Caki2 (cell line): ENCODE results near the gene TNFRSF14. TPM values are rescaled to one million over a fixed set of nuclear protein-coding genes. Genes with fewer than 3 reads are reported as not detected.
"Not testable (repeated sequence)": the region's sequence is repeated elsewhere in the genome, so short reads cannot be mapped to it uniquely, and the experiment has no call there.

ENCODE experiments used
- DNase-seq: peaks from one replicate; pipeline ENCODE4 v3.0.0-alpha.2; 2015; ENCODE audit warnings: low read depth
- in situ Hi-C: cut with HindIII; loops from 2 replicates; pipeline ENCODE4 v1.10.0; 2016; ENCODE audit warnings: low sequenced_read_pairs, low pct_unique_long_range_greater_than_20kb, mixed read lengths
- total RNA-seq: library from RNA; depleted of rRNA; stranded (reverse); fragments of >200 nt; shearing (Covaris generic); gene quantifications from 2 replicates; pipeline ENCODE4 v1.2.3, GENCODE V29; 2014; ENCODE audit warnings: low replicate concordance

The TNFRSF14 gene
- total RNA-seq, 1 experiment from 2014 or later = not detected

- in situ Hi-C loops = no loop called here
- DNase-seq = no peak
Observed at GRCh38 chr1:2560299-2561073, 4.3 kb downstream of the TNFRSF14 start.

DNA sequence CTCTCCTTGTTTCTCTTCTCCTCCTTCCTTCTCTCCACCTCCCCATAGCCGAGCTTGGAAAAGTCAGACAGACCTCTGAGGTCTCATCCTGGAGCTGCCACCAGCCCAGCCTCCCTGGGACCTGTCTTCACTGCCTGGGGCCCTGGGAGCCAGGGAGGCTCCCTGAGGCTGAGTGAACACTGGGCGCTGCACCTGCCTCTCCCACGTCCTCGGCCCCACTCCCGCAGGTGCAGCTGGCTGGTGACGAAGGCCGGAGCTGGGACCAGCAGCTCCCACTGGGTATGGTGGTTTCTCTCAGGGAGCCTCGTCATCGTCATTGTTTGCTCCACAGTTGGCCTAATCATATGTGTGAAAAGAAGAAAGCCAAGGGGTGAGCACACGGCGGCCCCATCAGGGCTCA is 5.3 kb downstream of the TNFRSF14 start:
- in situ Hi-C loops = no loop called here

GRCh38 chr1:2561898-2562895 is 6.0 kb downstream of the TNFRSF14 start:
- no peak for DNase-seq
- in situ Hi-C loops = no loop called here

More for the DNA sequence above, 5.3 kb downstream of the TNFRSF14 start:
- no peak for DNase-seq

DNA sequence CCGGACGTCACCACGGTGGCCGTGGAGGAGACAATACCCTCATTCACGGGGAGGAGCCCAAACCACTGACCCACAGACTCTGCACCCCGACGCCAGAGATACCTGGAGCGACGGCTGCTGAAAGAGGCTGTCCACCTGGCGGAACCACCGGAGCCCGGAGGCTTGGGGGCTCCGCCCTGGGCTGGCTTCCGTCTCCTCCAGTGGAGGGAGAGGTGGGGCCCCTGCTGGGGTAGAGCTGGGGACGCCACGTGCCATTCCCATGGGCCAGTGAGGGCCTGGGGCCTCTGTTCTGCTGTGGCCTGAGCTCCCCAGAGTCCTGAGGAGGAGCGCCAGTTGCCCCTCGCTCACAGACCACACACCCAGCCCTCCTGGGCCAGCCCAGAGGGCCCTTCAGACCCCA is 7.0 kb downstream of the TNFRSF14 start:
- in situ Hi-C loops = no loop called here
- DNase-seq = no peak

DNA sequence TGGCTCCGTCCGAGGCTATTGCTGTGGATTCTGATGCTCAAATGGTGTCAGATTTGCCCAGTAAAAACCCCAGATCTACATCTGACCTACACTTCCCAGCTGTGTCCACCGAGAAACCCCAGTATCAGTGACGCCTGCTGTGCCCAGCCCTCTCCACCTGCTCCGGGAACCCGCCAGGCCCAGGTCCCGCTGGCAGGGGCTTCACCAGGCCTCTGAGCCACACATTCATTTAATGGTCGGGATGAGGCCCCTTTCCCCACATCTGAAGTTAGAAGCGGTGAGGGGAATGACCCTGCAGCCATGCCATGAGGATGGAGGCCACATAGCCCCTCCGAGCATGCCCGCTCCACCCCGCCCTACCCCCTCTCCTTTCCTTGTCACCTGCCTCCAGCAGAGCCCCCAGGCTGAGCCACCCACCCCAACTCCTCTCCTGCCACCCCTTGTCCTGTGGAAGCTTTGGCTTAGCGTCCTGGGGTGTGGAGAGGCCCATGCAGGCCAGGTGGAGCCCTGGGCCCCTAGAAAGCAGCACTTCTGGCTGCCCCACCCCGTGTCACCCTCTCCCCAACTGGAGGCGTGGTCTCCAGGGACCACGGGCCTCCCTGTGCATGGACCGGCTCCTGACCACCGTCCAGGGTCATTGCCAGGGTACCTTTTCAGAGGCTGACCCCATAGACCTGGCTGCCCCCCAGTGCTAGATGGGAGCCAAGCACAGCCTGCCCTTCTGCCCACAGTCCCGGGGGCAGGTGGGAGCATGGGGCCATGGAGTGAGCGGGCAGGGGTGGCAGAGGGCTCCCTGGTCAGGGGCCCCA is 8.0 kb downstream of the TNFRSF14 start:
- no peak for DNase-seq
- in situ Hi-C loops = no loop called here

- no peak for DNase-seq
- in situ Hi-C loops = no loop called here
Observed at GRCh38 chr1:2564815-2565374, 8.7 kb downstream of the TNFRSF14 start.

GRCh38 chr1:2566101-2567045 is 10.2 kb downstream of the TNFRSF14 start:
- no peak for DNase-seq
- in situ Hi-C loops = no loop called here

DNA sequence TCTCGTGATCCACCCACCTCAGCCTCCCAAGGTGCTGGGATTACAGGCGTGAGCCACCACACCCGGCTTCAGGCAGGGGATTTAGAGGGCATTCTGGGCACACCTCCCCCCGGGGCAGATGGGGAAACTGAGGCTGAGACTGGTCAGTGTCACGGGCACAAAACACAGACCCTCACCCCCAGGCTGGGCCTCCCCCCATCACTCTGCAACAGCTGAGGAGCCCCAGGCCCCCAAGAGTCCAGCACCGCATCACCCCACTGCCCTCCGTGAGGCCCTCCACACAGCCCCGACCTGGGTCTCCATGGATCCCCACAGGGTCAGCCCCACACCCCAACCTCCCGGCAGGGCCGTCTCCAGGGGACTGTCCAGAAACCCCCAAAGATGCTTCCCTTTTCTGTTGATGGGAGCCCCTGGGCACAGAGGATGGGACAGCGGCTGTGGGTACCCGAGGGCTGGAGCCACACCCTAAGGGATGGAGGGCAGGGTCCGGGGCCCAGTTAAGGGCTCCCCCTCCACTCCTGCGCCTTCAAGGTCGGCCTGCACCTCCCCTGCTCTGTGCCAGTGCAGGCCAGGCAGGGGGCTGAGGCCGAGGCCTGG is 11.0 kb downstream of the TNFRSF14 start:
- in situ Hi-C loops = no loop called here
- no peak for DNase-seq

GRCh38 chr1:2568187-2568816 is 12.1 kb downstream of the TNFRSF14 start:
- DNase-seq, in situ Hi-C loops: not testable (repeated sequence)

DNA sequence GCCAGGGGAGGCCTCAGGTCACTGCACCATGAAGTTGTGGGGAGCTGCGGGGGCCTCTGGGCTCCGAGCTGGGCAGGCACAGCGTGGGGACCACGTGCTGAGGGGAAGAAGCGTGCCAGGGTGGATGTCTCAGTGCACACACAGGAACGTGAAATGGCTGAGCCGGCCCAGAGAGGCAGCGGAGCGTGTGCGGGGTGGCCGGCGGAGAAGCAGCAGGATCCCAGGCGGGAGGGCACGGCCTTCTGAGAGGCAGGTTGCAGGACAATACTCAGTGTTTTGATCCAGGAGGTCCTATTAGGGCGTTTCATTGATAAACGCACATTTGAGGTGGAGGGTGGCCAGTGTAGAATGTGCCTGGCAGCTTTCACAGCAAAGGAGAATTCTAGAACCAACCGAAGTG is 12.9 kb downstream of the TNFRSF14 start:
- DNase-seq = no peak
- in situ Hi-C loops = no loop called here

DNA sequence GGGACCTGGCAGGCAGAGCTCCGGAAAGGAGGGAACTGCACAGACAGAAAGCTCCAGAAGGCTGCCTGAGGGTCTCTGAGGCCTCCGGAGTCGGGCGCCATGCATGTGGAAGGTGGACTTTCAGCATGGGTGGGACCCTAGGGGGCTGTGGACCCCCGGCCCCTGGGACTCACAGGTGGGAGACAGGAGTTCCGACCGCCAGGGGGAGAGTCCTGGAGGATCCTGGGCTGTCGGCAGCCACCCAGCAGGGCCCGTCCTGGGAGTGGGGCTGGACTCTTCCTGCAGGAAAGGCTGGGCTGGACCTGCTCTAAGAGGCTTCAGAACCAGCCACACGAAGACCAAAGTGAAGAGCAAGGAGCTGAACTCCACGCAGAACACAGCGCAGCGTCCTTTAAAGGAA is 13.5 kb downstream of the TNFRSF14 start:
- DNase-seq, in situ Hi-C loops: not testable (repeated sequence)

- in situ Hi-C loops = no loop called here
- DNase-seq = no peak
Observed at GRCh38 chr1:2570332-2570731, 14.2 kb downstream of the TNFRSF14 start.

DNA sequence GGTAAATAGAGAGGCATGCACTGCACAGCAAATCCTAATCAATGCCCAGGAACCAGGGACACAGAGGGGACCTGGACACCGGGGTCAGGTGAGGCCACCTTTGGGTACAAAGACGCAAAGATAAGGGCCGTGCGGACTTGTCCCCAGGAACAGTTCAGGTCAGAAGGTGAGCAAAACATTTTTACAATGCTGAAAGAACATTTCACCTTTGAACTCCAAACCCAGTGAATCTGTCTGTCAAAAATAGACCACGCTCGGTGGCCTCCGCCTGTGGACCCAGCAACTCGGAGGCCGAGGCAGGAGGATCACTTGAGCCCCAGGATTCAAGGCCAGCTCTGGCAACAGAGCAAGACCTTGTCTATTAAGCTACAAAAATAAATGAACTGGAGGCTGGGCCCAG is 15.2 kb downstream of the TNFRSF14 start:
- DNase-seq = no peak
- in situ Hi-C loops = no loop called here

DNA sequence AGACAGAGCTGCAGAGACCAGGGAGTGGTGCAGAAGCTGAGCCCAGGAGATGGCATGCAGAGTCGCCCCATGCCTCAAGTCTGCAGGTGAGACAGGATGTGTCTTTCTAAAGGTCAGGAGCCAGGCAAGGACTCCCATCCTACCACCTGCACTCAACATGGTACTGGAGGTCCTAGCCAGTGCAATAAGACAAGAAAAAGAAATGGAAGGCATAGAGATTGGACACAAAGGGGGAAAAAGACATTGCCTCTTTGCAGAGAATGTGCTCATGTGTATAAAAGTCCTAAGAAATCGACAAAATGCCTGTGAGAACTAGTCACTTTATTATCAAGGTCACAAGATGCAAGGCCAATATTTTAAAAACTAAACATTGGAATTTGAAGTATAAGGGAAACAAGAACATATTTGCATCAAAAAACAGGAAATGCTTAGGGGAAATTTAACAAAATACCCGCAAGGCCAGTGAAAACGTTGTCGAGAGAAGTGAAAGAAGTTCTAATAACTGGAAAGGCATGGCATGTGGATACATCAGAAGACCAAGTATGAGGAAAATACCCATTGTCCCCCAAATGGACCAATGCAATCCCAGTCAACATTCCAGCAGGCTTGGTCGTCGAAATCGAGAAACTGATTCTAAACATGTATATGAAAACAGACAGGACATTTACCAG is 17.2 kb downstream of the TNFRSF14 start:
- in situ Hi-C loops = no loop called here
- DNase-seq = no peak

GRCh38 chr1:2574350-2574749 is 18.2 kb downstream of the TNFRSF14 start:
- no peak for DNase-seq
- in situ Hi-C loops = no loop called here
